HUDEP-2 (cell line): ENCODE data around the gene UBP1.
"Not testable (repeated sequence)": the region's sequence is repeated elsewhere in the genome, so short reads cannot be mapped to it uniquely, and the experiment has no call there.

Source experiments
- DNase-seq, 76 experiments: peaks; one replicate each; lab custom pipeline; 2025; ENCODE audit not compliant: unreplicated experiment in 76 of 76; lab: John Stamatoyannopoulos, UW

UBP1 gene

GRCh38 chr3:33338936-33339465, 101.2 kb downstream of the UBP1 start:
- not testable (repeated sequence) for DNase-seq
